A549 (cell line): ENCODE data around the gene KCNK3. TPM values are rescaled to one million over a fixed set of nuclear protein-coding genes. Genes with fewer than 3 reads are reported as not detected.
A peak's percentile ranks its signal among the peaks of the same experiment; 100 is the strongest.

ENCODE experiments used
- ATAC-seq, 2 experiments: fragments of 200-7000 bp in 1 of 2; fragments of >200 bp in 1 of 2; cut with Nextera tagmentation in 1 of 2; cut with Tn5 transposase in 1 of 2; 3 replicates each; pipeline versions ENCODE4 v1.8.0 to v1.9.1; 2018 to 2020; ENCODE audit warnings: mild to moderate bottlenecking in 1 of 2, moderate library complexity in 1 of 2
- CTCF ChIA-PET: fragments of 300-600 bp; sonication (Branson Sonifier 250); formaldehyde crosslinking; extraction: SDS; loops from one replicate; lab custom pipeline; 2021; ENCODE audit warnings: antibody characterized with exemption, inconsistent platforms; lab: Yijun Ruan, JAX
- POLR2A ChIA-PET: fragments of 350-600 bp; formaldehyde crosslinking; extraction: SDS; loops from one replicate; lab custom pipeline; 2021; ENCODE audit warnings: antibody characterized with exemption, inconsistent platforms; lab: Yijun Ruan, JAX
- DNase-seq, 2 experiments: peaks; one replicate each; pipeline versions ENCODE4 v3.0.0 to v3.0.0-alpha.2; 2011 to 2016; ENCODE audit warnings: low read depth in 1 of 2, low spot score in 1 of 2
- FAIRE-seq: peaks from 2 replicates; lab custom pipeline; 2011; peaks lifted over from hg19 to GRCh38; lab: Jason Lieb, UNC
- H3K27ac ChIP-seq, 2 experiments: fragments of >200 bp; sonication (Bioruptor Twin); formaldehyde crosslinking; 3 replicates each; pipeline ENCODE4 v1.5.1; 2016 to 2017
- H3K4me1 ChIP-seq: fragments of >200 bp; sonication (Bioruptor Twin); formaldehyde crosslinking; 3 replicates; pipeline ENCODE4 v1.6.1; 2016
- H3K4me2 ChIP-seq: fragments of >200 bp; sonication (Bioruptor Twin); formaldehyde crosslinking; 3 replicates; pipeline ENCODE4 v1.6.1; 2016
- H3K4me3 ChIP-seq: fragments of >200 bp; sonication (Bioruptor Twin); formaldehyde crosslinking; 3 replicates; pipeline ENCODE4 v1.5.1; 2016
- H3K9me3 ChIP-seq: fragments of >200 bp; sonication (Bioruptor Twin); formaldehyde crosslinking; 3 replicates; pipeline ENCODE4 v1.6.1; 2016
- CHD4 ChIP-seq: fragments of 200-600 bp; sonication (generic); IDR thresholded peaks from 2 replicates; pipeline ENCODE4 v1.6.1; 2016; ENCODE audit warnings: antibody characterized with exemption, mild to moderate bottlenecking, borderline replicate concordance
- FOSL2 ChIP-seq, 2 experiments: fragments of 450-650 bp in 1 of 2; fragments of >200 bp in 1 of 2; sonication (Bioruptor Twin) in 1 of 2; formaldehyde crosslinking; IDR thresholded peaks; 2 replicates each; pipeline versions ENCODE4 v1.5.0 to v1.6.1; 2016 to 2020; ENCODE audit warnings: mild to moderate bottlenecking in 1 of 2, moderate library complexity in 1 of 2
- FOXS1 ChIP-seq: fragments of 250-450 bp; sonication (Bioruptor Pico); IDR thresholded peaks from 2 replicates; pipeline ENCODE4 v1.5.0; 2020; ENCODE audit warnings: mild to moderate bottlenecking, moderate library complexity
- HOXA7 ChIP-seq: fragments of 250-450 bp; sonication (Bioruptor Pico); IDR thresholded peaks from 2 replicates; pipeline ENCODE4 v1.5.0; 2020; ENCODE audit warnings: mild to moderate bottlenecking, moderate library complexity
- HOXB13 ChIP-seq: fragments of 250-450 bp; sonication (Bioruptor Pico); IDR thresholded peaks from 2 replicates; pipeline ENCODE4 v1.5.0; 2020; ENCODE audit warnings: low read depth, mild to moderate bottlenecking, moderate library complexity
- JUNB ChIP-seq: fragments of >200 bp; sonication (Bioruptor Twin); formaldehyde crosslinking; IDR thresholded peaks from 2 replicates; pipeline ENCODE4 v1.6.1; 2016
- MAZ ChIP-seq: fragments of 150-350 bp; IDR thresholded peaks from 2 replicates; pipeline ENCODE4 v1.6.1; 2014; ENCODE audit warnings: antibody characterized with exemption, low read depth, low read length, borderline replicate concordance
- POLR2AphosphoS2 ChIP-seq: conservative IDR thresholded peaks from 2 replicates; pipeline ENCODE4 v1.6.1; 2012; ENCODE audit warnings: low read length, improper control_type of control experiment, inconsistent platforms
- RARB ChIP-seq: fragments of 250-450 bp; sonication (Bioruptor Pico); IDR thresholded peaks from 2 replicates; pipeline ENCODE4 v1.8.0; 2021; ENCODE audit warnings: mild to moderate bottlenecking, moderate library complexity
- RCOR1 ChIP-seq: fragments of 150-350 bp; IDR thresholded peaks from 2 replicates; pipeline ENCODE4 v1.6.1; 2014; ENCODE audit warnings: antibody characterized with exemption, low read length, low read depth
- RFX5 ChIP-seq: fragments of 450-650 bp; IDR thresholded peaks from 2 replicates; pipeline ENCODE4 v1.7.1; 2014; ENCODE audit warnings: antibody characterized with exemption, mild to moderate bottlenecking, moderate library complexity
- SMC3 ChIP-seq: fragments of >200 bp; sonication (Bioruptor Twin); formaldehyde crosslinking; IDR thresholded peaks from 3 replicates; pipeline ENCODE4 v1.6.1; 2018; ENCODE audit warnings: inconsistent platforms
- SREBF2 ChIP-seq: fragments of 450-650 bp; IDR thresholded peaks from 2 replicates; pipeline ENCODE4 v1.6.1; 2014; ENCODE audit warnings: mild to moderate bottlenecking, moderate library complexity
- TP53 ChIP-seq: fragments of 250-450 bp; sonication (Bioruptor Pico); IDR thresholded peaks from 2 replicates; pipeline ENCODE4 v1.5.0; 2021; ENCODE audit warnings: mild to moderate bottlenecking, moderate library complexity
- WGBS: methylation state at CpG from one replicate; pipeline ENCODE4 v1.1.6; 2017; ENCODE audit errors: missing lambda C conversion rate; 5-methylcytosine and 5-hydroxymethylcytosine counted together
- polyA plus RNA-seq, 4 experiments: library from polyadenylated mRNA; depleted of rRNA in 3 of 4; stranded (reverse); fragments of >200 nt; fragmentation: RNase III in 1 of 4; extraction: RNeasy Plus Mini Kit Qiagen cat#74134 plus additional on column Dnase treatment in 1 of 4; gene quantifications; 2 replicates in 3 of 4; 3 replicates in 1 of 4; pipeline ENCODE4 v1.2.3, GENCODE V29; 2011 to 2017
- TF ChIP-seq, protein P1 (sequence below): fragments of >200 bp; sonication (Bioruptor Twin); formaldehyde crosslinking; IDR thresholded peaks from 2 replicates; pipeline ENCODE4 v1.6.1; 2016
- TF ChIP-seq, protein P2 (sequence below): IDR thresholded peaks from 2 replicates; pipeline ENCODE4 v1.6.1; 2012
- TF ChIP-seq, protein P3 (sequence below): fragments of 250-450 bp; sonication (Bioruptor Pico); IDR thresholded peaks from 2 replicates; pipeline ENCODE4 v1.5.0; 2020; ENCODE audit warnings: low read depth, mild to moderate bottlenecking, moderate library complexity
- TF ChIP-seq, protein P4 (sequence below): fragments of 250-450 bp; sonication (Bioruptor Pico); IDR thresholded peaks from 2 replicates; pipeline ENCODE4 v1.5.0; 2021; ENCODE audit warnings: mild to moderate bottlenecking, moderate library complexity, borderline replicate concordance
- TF ChIP-seq, protein P5 (sequence below): fragments of 450-650 bp; IDR thresholded peaks from 2 replicates; pipeline ENCODE4 v1.6.1; 2014; ENCODE audit warnings: antibody characterized with exemption

The KCNK3 gene
- polyA plus RNA-seq, 2 of the 4 experiments (the other 2 are of a cell fraction): 2.4 to 2.8 TPM

DNA sequence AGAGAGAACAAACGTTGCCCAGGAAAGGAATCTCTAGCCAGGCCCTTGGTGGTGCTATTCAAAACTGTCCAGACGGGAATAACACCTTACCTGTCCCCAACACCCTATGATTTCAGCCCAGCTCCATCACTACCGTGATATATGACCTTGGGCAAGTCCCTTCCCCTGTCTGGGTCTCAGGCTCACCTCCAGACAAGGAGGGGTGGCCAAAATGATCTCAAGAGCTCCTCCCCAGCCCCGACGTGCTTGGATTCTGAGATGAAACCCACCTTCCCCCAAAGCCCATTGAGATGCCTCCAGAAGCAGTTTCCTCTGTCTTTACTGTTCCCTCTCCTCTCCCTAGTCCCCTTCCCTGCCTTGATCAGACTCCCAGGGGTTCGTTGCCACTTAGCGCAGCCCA is 1.5 kb downstream of the KCNK3 start:
- H3K4me3 ChIP-seq: no peak overlapping the region
- DNase-seq (no peak), FAIRE-seq (no peak), ATAC-seq (no peak)
- no peaks in the 10 kb centered on the region for H3K9me3 ChIP-seq
- 57% methylated on average over 7 of the region's 7 CpGs for WGBS
- ChIA-PET CTCF (interaction anchor here (0.9 to 4.0 kb wide), 6 partner anchors 11 to 88 kb away, joined by 3 to 27 read pairs (median 5); no protein-coding TSS in a partner anchor), POLR2A (no interaction called here)
- H3K4me1 ChIP-seq: peaks cover 25% of the 10 kb centered on the region
- TF ChIP-seq JUNB (no peak), RFX5 (no peak), CHD4 (no peak), MAZ (no peak), RARB (no peak), HOXB13 (CRISPR knock-in tag) (no peak), FOXS1 (CRISPR knock-in tag) (no peak), RCOR1 (no peak), FOSL2 (IDR thresholded peaks at IDR 0.05) (no peak), FOSL2 (CRISPR knock-in tag; IDR thresholded peaks at IDR 0.05) (no peak), TP53 (CRISPR knock-in tag) (no peak), SMC3 (no peak), POLR2AphosphoS2 (no peak)
- TF ChIP-seq, protein P1, sequence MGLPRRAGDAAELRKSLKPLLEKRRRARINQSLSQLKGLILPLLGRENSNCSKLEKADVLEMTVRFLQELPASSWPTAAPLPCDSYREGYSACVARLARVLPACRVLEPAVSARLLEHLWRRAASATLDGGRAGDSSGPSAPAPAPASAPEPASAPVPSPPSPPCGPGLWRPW: no peak
- TF ChIP-seq, protein P2, sequence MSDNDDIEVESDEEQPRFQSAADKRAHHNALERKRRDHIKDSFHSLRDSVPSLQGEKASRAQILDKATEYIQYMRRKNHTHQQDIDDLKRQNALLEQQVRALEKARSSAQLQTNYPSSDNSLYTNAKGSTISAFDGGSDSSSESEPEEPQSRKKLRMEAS: no peak
- TF ChIP-seq, protein P3, sequence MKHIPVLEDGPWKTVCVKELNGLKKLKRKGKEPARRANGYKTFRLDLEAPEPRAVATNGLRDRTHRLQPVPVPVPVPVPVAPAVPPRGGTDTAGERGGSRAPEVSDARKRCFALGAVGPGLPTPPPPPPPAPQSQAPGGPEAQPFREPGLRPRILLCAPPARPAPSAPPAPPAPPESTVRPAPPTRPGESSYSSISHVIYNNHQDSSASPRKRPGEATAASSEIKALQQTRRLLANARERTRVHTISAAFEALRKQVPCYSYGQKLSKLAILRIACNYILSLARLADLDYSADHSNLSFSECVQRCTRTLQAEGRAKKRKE: no peak
- H3K27ac ChIP-seq: no peak overlapping the region
- no peak overlapping the region for H3K4me2 ChIP-seq

DNA sequence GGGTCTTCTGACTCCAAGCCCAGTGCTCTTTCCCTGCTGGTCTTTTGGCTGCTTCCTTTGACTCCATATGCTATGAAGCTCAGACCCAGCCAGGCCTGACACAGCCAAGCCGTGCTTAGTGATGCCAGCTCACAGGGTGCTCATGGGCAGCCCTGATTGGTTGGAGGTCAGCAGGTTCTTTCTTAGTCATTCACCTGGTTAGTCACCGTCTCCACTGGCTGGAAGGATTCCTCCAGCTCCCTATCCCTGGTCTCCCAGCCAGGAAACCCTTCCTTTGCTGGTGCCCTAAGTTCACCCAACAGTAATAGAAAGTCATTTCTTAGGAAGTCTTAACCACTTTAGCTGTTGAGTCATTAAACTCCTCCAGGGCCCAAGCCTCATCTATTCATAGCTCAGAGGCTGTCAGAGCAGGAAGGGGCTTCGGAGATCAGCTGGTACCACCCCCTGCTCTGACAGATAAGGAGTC is 3.9 kb downstream of the KCNK3 start:
- DNase-seq (peak; percentile 83 to 87), FAIRE-seq (peak; percentile 36), ATAC-seq (peak; percentile 78 to 86)
- ChIA-PET POLR2A (interaction anchor here (1.1 to 1.2 kb wide), 3 partner anchors 15 to 28 kb away, joined by 3 to 5 read pairs (median 4); no protein-coding TSS in a partner anchor), CTCF (interaction anchor here (0.9 to 4.0 kb wide), 7 partner anchors 14 to 118 kb away, joined by 4 to 27 read pairs (median 5); no protein-coding TSS in a partner anchor)
- Histone ChIP-seq H3K27ac (peak overlapping the region; percentile 43 to 72; a peak in 5 of 6 replicates), H3K4me2 (peak overlapping the region; percentile 41), H3K4me1 (peaks cover 25% of the 10 kb centered on the region), H3K9me3 (no peaks in the 10 kb centered on the region), H3K4me3 (no peak overlapping the region)
- whole genome bisulfite sequencing: 0% methylated on average over 3 of the region's 3 CpGs
- TF ChIP-seq, protein P4, sequence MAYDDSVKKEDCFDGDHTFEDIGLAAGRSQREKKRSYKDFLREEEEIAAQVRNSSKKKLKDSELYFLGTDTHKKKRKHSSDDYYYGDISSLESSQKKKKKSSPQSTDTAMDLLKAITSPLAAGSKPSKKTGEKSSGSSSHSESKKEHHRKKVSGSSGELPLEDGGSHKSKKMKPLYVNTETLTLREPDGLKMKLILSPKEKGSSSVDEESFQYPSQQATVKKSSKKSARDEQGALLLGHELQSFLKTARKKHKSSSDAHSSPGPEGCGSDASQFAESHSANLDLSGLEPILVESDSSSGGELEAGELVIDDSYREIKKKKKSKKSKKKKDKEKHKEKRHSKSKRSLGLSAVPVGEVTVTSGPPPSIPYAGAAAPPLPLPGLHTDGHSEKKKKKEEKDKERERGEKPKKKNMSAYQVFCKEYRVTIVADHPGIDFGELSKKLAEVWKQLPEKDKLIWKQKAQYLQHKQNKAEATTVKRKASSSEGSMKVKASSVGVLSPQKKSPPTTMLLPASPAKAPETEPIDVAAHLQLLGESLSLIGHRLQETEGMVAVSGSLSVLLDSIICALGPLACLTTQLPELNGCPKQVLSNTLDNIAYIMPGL (CRISPR knock-in tag): no peak
- TF ChIP-seq, protein P1: no peak
- TF ChIP-seq SREBF2 (no peak), FOSL2 (IDR thresholded peaks at IDR 0.05) (peak; percentile 46), FOSL2 (CRISPR knock-in tag; IDR thresholded peaks at IDR 0.05) (peak; percentile 52), HOXA7 (no peak)
- TF ChIP-seq, protein P5, sequence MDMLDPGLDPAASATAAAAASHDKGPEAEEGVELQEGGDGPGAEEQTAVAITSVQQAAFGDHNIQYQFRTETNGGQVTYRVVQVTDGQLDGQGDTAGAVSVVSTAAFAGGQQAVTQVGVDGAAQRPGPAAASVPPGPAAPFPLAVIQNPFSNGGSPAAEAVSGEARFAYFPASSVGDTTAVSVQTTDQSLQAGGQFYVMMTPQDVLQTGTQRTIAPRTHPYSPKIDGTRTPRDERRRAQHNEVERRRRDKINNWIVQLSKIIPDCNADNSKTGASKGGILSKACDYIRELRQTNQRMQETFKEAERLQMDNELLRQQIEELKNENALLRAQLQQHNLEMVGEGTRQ: peak; percentile 76
